HepG2 (cell line): ENCODE data around the gene THBS2. TPM values are rescaled to one million over a fixed set of nuclear protein-coding genes. Genes with fewer than 3 reads are reported as not detected.

Source experiments
- ATAC-seq: fragments of 200-7000 bp; cut with Tn5 transposase; 3 replicates; pipeline ENCODE4 v1.9.1; 2020; ENCODE audit warnings: mild to moderate bottlenecking, moderate library complexity
- BruUV-seq: library from RNA; stranded (reverse); fragments of 400-500 nt; replicated peaks from 2 replicates; lab custom pipeline; 2021; lab: Mats Ljungman, UMichigan
- CTCF ChIA-PET: fragments of 300-600 bp; formaldehyde crosslinking; extraction: SDS; loops from one replicate; lab custom pipeline; 2021; ENCODE audit warnings: low total read pairs, inconsistent platforms, low intra/inter-chr PET ratio; lab: Yijun Ruan, JAX
- POLR2A ChIA-PET: fragments of 350-600 bp; sonication (Branson Sonifier 250); formaldehyde crosslinking; loops from one replicate; lab custom pipeline; 2020; ENCODE audit warnings: antibody characterized with exemption, inconsistent platforms; lab: Yijun Ruan, JAX
- DNase-seq: peaks from one replicate; pipeline ENCODE4 v3.0.0-alpha.2; 2015; ENCODE audit warnings: low spot score
- FAIRE-seq: peaks from 3 replicates; lab custom pipeline; 2011; peaks lifted over from hg19 to GRCh38; lab: Jason Lieb, UNC
- H2AFZ ChIP-seq: one replicate; pipeline ENCODE4 v1.6.1; 2011; ENCODE audit warnings: low read length, inconsistent platforms
- H3K27ac ChIP-seq: fragments of 300-600 bp; 3 replicates; pipeline ENCODE4 v1.8.0; 2011; ENCODE audit warnings: mixed run types, mild to moderate bottlenecking, mixed read lengths, low read length, inconsistent platforms; ENCODE audit not compliant: insufficient read depth; ENCODE audit errors: extremely low read length
- H3K27me3 ChIP-seq, 2 experiments: fragments of 200-600 bp in 1 of 2; 2 replicates in 1 of 2; 3 replicates in 1 of 2; pipeline versions ENCODE4 v1.6.0 to v1.8.0; 2011; ENCODE audit warnings: low read length in 2 of 2, mild to moderate bottlenecking in 2 of 2, moderate library complexity in 2 of 2, inconsistent platforms in 1 of 2; ENCODE audit not compliant: insufficient read depth in 2 of 2, control insufficient read depth in 1 of 2
- H3K36me3 ChIP-seq, 2 experiments: fragments of 200-600 bp in 1 of 2; replicated peaks in 1 of 2; 2 replicates in 1 of 2; 3 replicates in 1 of 2; pipeline versions ENCODE4 v1.5.1 to v1.8.0; 2011; ENCODE audit warnings: low read length in 2 of 2, inconsistent platforms in 1 of 2; ENCODE audit not compliant: insufficient read depth in 2 of 2, control insufficient read depth in 1 of 2
- H3K4me1 ChIP-seq: 2 replicates; pipeline ENCODE4 v1.5.1; 2012; ENCODE audit warnings: low read length, inconsistent platforms; ENCODE audit not compliant: insufficient read depth
- H3K4me2 ChIP-seq: 2 replicates; pipeline ENCODE4 v1.6.0; 2011; ENCODE audit warnings: low read depth, low read length, inconsistent platforms
- H3K4me3 ChIP-seq, 3 experiments: fragments of 200-600 bp in 1 of 3; sonication (generic), shearing (Covaris generic) in 1 of 3; replicated peaks in 1 of 3; 2 replicates each; pipeline ENCODE4 v1.5.1; 2011 to 2016; ENCODE audit warnings: low read length in 3 of 3, inconsistent platforms in 2 of 3, low read depth in 2 of 3, mild to moderate bottlenecking in 2 of 3, control low read depth in 1 of 3, mixed read lengths in 1 of 3; ENCODE audit not compliant: insufficient read depth in 1 of 3
- H3K79me2 ChIP-seq: one replicate; pipeline ENCODE4 v1.6.1; 2011; ENCODE audit warnings: low read length, inconsistent platforms; ENCODE audit not compliant: insufficient read depth
- H3K9ac ChIP-seq: 2 replicates; pipeline ENCODE4 v1.6.0; 2011; ENCODE audit warnings: mild to moderate bottlenecking, low read depth, low read length, inconsistent platforms; ENCODE audit not compliant: insufficient read depth
- H3K9me3 ChIP-seq: 2 replicates; pipeline ENCODE4 v1.5.1; 2012; ENCODE audit warnings: mild to moderate bottlenecking, low read length
- H4K20me1 ChIP-seq: 2 replicates; pipeline ENCODE4 v1.6.0; 2011; ENCODE audit warnings: inconsistent platforms, mild to moderate bottlenecking, low read length, moderate library complexity; ENCODE audit not compliant: insufficient read depth
- CTCF ChIP-seq: sonication (generic); formaldehyde crosslinking; IDR thresholded peaks from 2 replicates; pipeline ENCODE4 v1.5.0; 2020; ENCODE audit warnings: mild to moderate bottlenecking, missing genetic modification reagents, moderate library complexity
- FOXM1 ChIP-seq: sonication (generic); formaldehyde crosslinking; IDR thresholded peaks from 2 replicates; pipeline ENCODE4 v1.5.0; 2020; ENCODE audit warnings: missing genetic modification reagents
- FOXP4 ChIP-seq: sonication (generic); formaldehyde crosslinking; IDR thresholded peaks from 2 replicates; pipeline ENCODE4 v1.4.0; 2020; ENCODE audit warnings: missing genetic modification reagents
- RCOR2 ChIP-seq: IDR thresholded peaks from 2 replicates; pipeline ENCODE4 v1.6.1; 2016; ENCODE audit warnings: missing biosample characterization, missing genetic modification reagents
- STAT5B ChIP-seq: sonication (generic); formaldehyde crosslinking; IDR thresholded peaks from 2 replicates; pipeline ENCODE4 v1.4.0; 2020; ENCODE audit warnings: missing genetic modification reagents
- YEATS4 ChIP-seq: sonication (generic); formaldehyde crosslinking; IDR thresholded peaks from 2 replicates; pipeline ENCODE4 v1.4.0; 2020; ENCODE audit warnings: missing genetic modification reagents, borderline replicate concordance
- ZNF251 ChIP-seq: sonication (generic); formaldehyde crosslinking; IDR thresholded peaks from 2 replicates; pipeline ENCODE4 v1.9.0; 2021; ENCODE audit warnings: mild to moderate bottlenecking, missing genetic modification reagents
- ZNF264 ChIP-seq: sonication (generic); formaldehyde crosslinking; IDR thresholded peaks from 2 replicates; pipeline ENCODE4 v1.4.0; 2020; ENCODE audit warnings: missing genetic modification reagents
- ZNF280B ChIP-seq: sonication (generic); formaldehyde crosslinking; IDR thresholded peaks from 2 replicates; pipeline ENCODE4 v1.5.0; 2020; ENCODE audit warnings: missing genetic modification reagents, mild to moderate bottlenecking, borderline replicate concordance
- ZNF768 ChIP-seq: sonication (generic); formaldehyde crosslinking; IDR thresholded peaks from 2 replicates; pipeline ENCODE4 v1.4.0; 2020; ENCODE audit warnings: missing genetic modification reagents
- WGBS: methylation state at CpG from one replicate; pipeline ENCODE4 v1.1.6; 2017; ENCODE audit warnings: low lambda C conversion rate; 5-methylcytosine and 5-hydroxymethylcytosine counted together
- in situ Hi-C: cut with HindIII; loops from 2 replicates; pipeline ENCODE4 v1.10.0; 2017; ENCODE audit warnings: low pct_unique_long_range_greater_than_20kb; ENCODE audit not compliant: extremely low pct_ligation_motif_present
- intact Hi-C: fragments of 100-400 bp; cut with micrococcal nuclease; formaldehyde crosslinking; loops from one replicate; pipeline ENCODE4 v1.10.0; 2022; ENCODE audit not compliant: unreplicated experiment
- polyA plus RNA-seq, 8 experiments: library from polyadenylated mRNA; depleted of rRNA in 3 of 8; stranded (reverse) in 7 of 8; unstranded in 1 of 8; fragments of >200 nt; fragmentation: Illumina TruSeq in 4 of 8; extraction: Trizol in 4 of 8; gene quantifications; 2 replicates each; pipeline versions ENCODE4 v1.2.1 to v1.2.3, GENCODE V29; 2011 to 2016; ENCODE audit warnings: low read depth in 4 of 8, missing spikeins in 1 of 8, mixed read lengths in 1 of 8; ENCODE audit not compliant: insufficient read depth in 1 of 8
- total RNA-seq, 5 experiments: library from RNA; depleted of rRNA; stranded (reverse); fragments of >200 nt; fragmentation: Illumina TruSeq; extraction: Trizol; gene quantifications; 2 replicates each; pipeline ENCODE4 v1.2.3, GENCODE V29; 2016; ENCODE audit warnings: low read depth in 1 of 5

THBS2 gene
- total and polyA plus RNA-seq, 2 of the 13 experiments (the other 11 are each of a cell fraction or from before 2014, with no cell fraction given), result 0.12 to 0.15 TPM

- ATAC-seq (no peak), FAIRE-seq (no peak), DNase-seq (no peak)
- H3K4me2 ChIP-seq, result no peak overlapping the region
- no peak overlapping the region for H3K27ac ChIP-seq
- in situ Hi-C loops (no loop called here), intact Hi-C loops (no loop called here)
- no peak overlapping the region for H3K4me3 ChIP-seq
- CTCF ChIA-PET, result no interaction called here
- no peaks in the 10 kb centered on the region for H3K4me1 ChIP-seq
- H3K9me3 ChIP-seq, result no peaks in the 10 kb centered on the region
- no TSS peak for BruUV-seq
- no peak overlapping the region for H3K9ac ChIP-seq
- H3K79me2 ChIP-seq, result no peaks in the 10 kb centered on the region
- H4K20me1 ChIP-seq, result no peaks in the 10 kb centered on the region
- TF ChIP-seq YEATS4 (CRISPR knock-in tag) (no peak), ZNF768 (CRISPR knock-in tag) (peak; percentile 71; the same call in 1 of the 2 replicates)
- H3K36me3 ChIP-seq, result no peaks in the 10 kb centered on the region
- no peak overlapping the region for H2AFZ ChIP-seq
- 41% methylated on average over 19 of the region's 20 CpGs for WGBS
- POLR2A ChIA-PET, result no interaction called here
- H3K27me3 ChIP-seq, result peaks cover 12 to 74% of the 10 kb centered on the region in 2 experiments; a peak in 4 of 5 replicates
These were observed 1.7 kb downstream of the THBS2 start for GRCh38 chr6:169251822-169252504.

GRCh38 chr6:169251371-169251802, 2.3 kb downstream of the THBS2 start:
- no peak for DNase-seq
- H3K36me3 ChIP-seq, result no peaks in the 10 kb centered on the region
- H3K4me3 ChIP-seq, result no peak overlapping the region
- H3K4me1 ChIP-seq, result no peaks in the 10 kb centered on the region
- no peak overlapping the region for H3K27ac ChIP-seq
- ATAC-seq, result no peak
- no peak overlapping the region for H2AFZ ChIP-seq
- intact Hi-C loops (no loop called here), in situ Hi-C loops (no loop called here)
- POLR2A ChIA-PET, result no interaction called here
- no peak for FAIRE-seq
- no peaks in the 10 kb centered on the region for H3K9me3 ChIP-seq
- H3K4me2 ChIP-seq, result no peak overlapping the region
- no peak overlapping the region for H3K9ac ChIP-seq
- no peaks in the 10 kb centered on the region for H3K79me2 ChIP-seq
- no peaks in the 10 kb centered on the region for H4K20me1 ChIP-seq
- no TSS peak for BruUV-seq
- peaks cover 12 to 68% of the 10 kb centered on the region in 2 experiments; a peak in 4 of 5 replicates for H3K27me3 ChIP-seq
- 12% methylated on average over 6 of the region's 6 CpGs for WGBS
- CTCF ChIA-PET, result no interaction called here
- TF ChIP-seq STAT5B (CRISPR knock-in tag) (no peak), FOXM1 (CRISPR knock-in tag) (no peak), CTCF (CRISPR knock-in tag) (no peak), ZNF251 (CRISPR knock-in tag) (no peak), FOXP4 (CRISPR knock-in tag) (no peak), ZNF280B (CRISPR knock-in tag) (no peak), RCOR2 (CRISPR knock-in tag) (no peak), ZNF264 (CRISPR knock-in tag) (no peak)
